Neuronal stem cell (in vitro differentiated cells): Measurements from ENCODE around the gene FOXN3.

Source experiments
- DNase-seq: peaks from one replicate; pipeline ENCODE4 v3.0.0-alpha.2; 2013; ENCODE audit warnings: low spot score
- H2AFZ ChIP-seq: one replicate; pipeline ENCODE4 v1.6.1; 2013; ENCODE audit warnings: mild to moderate bottlenecking, low read length, inconsistent platforms
- H2AK5ac ChIP-seq: 2 replicates; pipeline ENCODE4 v1.6.1; 2013; ENCODE audit warnings: low read depth, mild to moderate bottlenecking, inconsistent platforms, low read length, moderate library complexity, mixed read lengths
- H2BK120ac ChIP-seq: 2 replicates; pipeline ENCODE4 v1.6.1; 2013; ENCODE audit warnings: low read depth, mild to moderate bottlenecking, inconsistent platforms, low read length, moderate library complexity, mixed read lengths
- H2BK12ac ChIP-seq: one replicate; pipeline ENCODE4 v1.6.1; 2013; ENCODE audit warnings: low read length, inconsistent platforms
- H2BK15ac ChIP-seq: 2 replicates; pipeline ENCODE4 v1.6.1; 2013; ENCODE audit warnings: mild to moderate bottlenecking, low read length, inconsistent platforms, mixed read lengths
- H2BK5ac ChIP-seq: one replicate; pipeline ENCODE4 v1.6.1; 2013; ENCODE audit warnings: inconsistent platforms, mild to moderate bottlenecking, low read length, moderate library complexity
- H3K14ac ChIP-seq: one replicate; pipeline ENCODE4 v1.6.1; 2013; ENCODE audit warnings: low read length, inconsistent platforms
- H3K18ac ChIP-seq: 2 replicates; pipeline ENCODE4 v1.6.1; 2013; ENCODE audit warnings: low read length, inconsistent platforms
- H3K23ac ChIP-seq: 2 replicates; pipeline ENCODE4 v1.6.1; 2013; ENCODE audit warnings: low read depth, mild to moderate bottlenecking, mixed read lengths, low read length, inconsistent platforms; ENCODE audit not compliant: poor library complexity
- H3K27ac ChIP-seq: replicated peaks from 3 replicates; pipeline ENCODE4 v1.5.1; 2013; ENCODE audit warnings: low read length, inconsistent platforms
- H3K27me3 ChIP-seq, 3 experiments: 2 replicates each; pipeline ENCODE4 v1.6.1; 2013; ENCODE audit warnings: low read length in 3 of 3, mild to moderate bottlenecking in 2 of 3, inconsistent platforms in 1 of 3, low read depth in 1 of 3, mixed read lengths in 1 of 3, moderate library complexity in 1 of 3; ENCODE audit not compliant: control insufficient read depth in 3 of 3, insufficient read depth in 3 of 3
- H3K36me3 ChIP-seq, 2 donors: replicated peaks in 1 of 2; 2 replicates each; pipeline ENCODE4 v1.6.1; 2013; ENCODE audit warnings: low read length in 2 of 2; ENCODE audit not compliant: control insufficient read depth in 2 of 2, insufficient read depth in 2 of 2
- H3K4ac ChIP-seq: 2 replicates; pipeline ENCODE4 v1.6.1; 2013; ENCODE audit warnings: inconsistent platforms, mild to moderate bottlenecking, low read length, moderate library complexity
- H3K4me1 ChIP-seq, 2 donors: 1 replicate in 1 of 2; 2 replicates in 1 of 2; pipeline ENCODE4 v1.6.1; 2013; ENCODE audit warnings: low read length in 2 of 2, low read depth in 1 of 2; ENCODE audit not compliant: control insufficient read depth in 2 of 2, insufficient read depth in 1 of 2
- H3K4me2 ChIP-seq: one replicate; pipeline ENCODE4 v1.6.1; 2013; ENCODE audit warnings: mild to moderate bottlenecking, low read length, inconsistent platforms; ENCODE audit not compliant: insufficient read depth, poor library complexity, severe bottlenecking
- H3K4me3 ChIP-seq, 2 donors: 2 replicates each; pipeline ENCODE4 v1.5.1; 2013; ENCODE audit warnings: low read length in 2 of 2, mild to moderate bottlenecking in 2 of 2, inconsistent platforms in 1 of 2, moderate library complexity in 1 of 2
- H3K79me1 ChIP-seq: one replicate; pipeline ENCODE4 v1.6.1; 2013; ENCODE audit warnings: low read depth, mild to moderate bottlenecking, inconsistent platforms, low read length, moderate library complexity
- H3K9ac ChIP-seq: one replicate; pipeline ENCODE4 v1.6.1; 2013; ENCODE audit warnings: mild to moderate bottlenecking, low read depth, low read length, inconsistent platforms; ENCODE audit not compliant: poor library complexity
- H3K9me3 ChIP-seq, 2 donors: replicated peaks in 1 of 2; 2 replicates each; pipeline versions ENCODE3 to v1.6.1; 2013; ENCODE audit warnings: low read length in 2 of 2, mild to moderate bottlenecking in 2 of 2, inconsistent platforms in 1 of 2, low read depth in 1 of 2, mixed read lengths in 1 of 2, moderate library complexity in 1 of 2; ENCODE audit not compliant: control insufficient read depth in 2 of 2, insufficient read depth in 1 of 2
- H4K8ac ChIP-seq: one replicate; pipeline ENCODE4 v1.6.1; 2013; ENCODE audit warnings: low read depth, mild to moderate bottlenecking, inconsistent platforms, low read length, moderate library complexity
- H4K91ac ChIP-seq: one replicate; pipeline ENCODE4 v1.6.1; 2013; ENCODE audit warnings: low read length, low read depth, mild to moderate bottlenecking, inconsistent platforms; ENCODE audit not compliant: poor library complexity
- WGBS, 2 donors: extraction: QIAGEN DNeasy Blood & Tissue Kit; methylation state at CpG; one replicate each; pipeline ENCODE4 v1.1.7; 2013; ENCODE audit warnings: missing lambda C conversion rate in 2 of 2, mixed read lengths in 1 of 2; ENCODE audit not compliant: insufficient read length in 2 of 2, insufficient replicate concordance in 1 of 2; ENCODE audit errors: extremely low coverage in 2 of 2; 5-methylcytosine and 5-hydroxymethylcytosine counted together

FOXN3 gene

DNA sequence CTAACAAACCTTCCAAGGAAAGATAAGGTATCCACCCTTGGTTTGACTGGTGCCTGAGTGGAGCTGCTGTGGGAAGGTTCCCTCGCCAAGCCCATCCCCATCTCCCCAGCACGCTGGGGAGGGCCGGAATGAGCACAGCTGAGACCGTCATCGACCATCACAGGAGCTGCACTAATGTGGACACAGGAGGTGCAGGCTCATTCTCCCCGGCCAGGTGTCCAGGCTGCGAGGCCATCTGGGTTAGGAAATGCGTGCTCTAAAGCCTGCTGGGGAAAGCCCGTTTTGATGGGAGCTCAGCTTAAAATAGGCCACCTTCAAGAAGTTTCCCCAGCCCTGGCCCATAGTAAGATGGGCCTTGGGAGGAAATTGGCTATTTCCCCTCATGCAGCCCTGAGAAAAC, 35.2 kb upstream of the FOXN3 start:
- Histone ChIP-seq H2BK15ac (no peak overlapping the region), H3K23ac (no peak overlapping the region), H2AK5ac (no peak overlapping the region), H3K9me3 (no peaks in the 10 kb centered on the region), H3K36me3 (no peaks in the 10 kb centered on the region), H3K79me1 (no peaks in the 10 kb centered on the region), H3K18ac (no peak overlapping the region), H4K8ac (no peak overlapping the region), H3K4ac (no peak overlapping the region), H2BK120ac (no peak overlapping the region), H3K27ac (no peak overlapping the region), H3K4me1 (peaks cover 1 to 7% of the 10 kb centered on the region in 2 donors), H3K27me3 (no peaks in the 10 kb centered on the region), H2BK12ac (no peak overlapping the region), H3K9ac (no peak overlapping the region), H3K4me2 (no peak overlapping the region), H3K4me3 (no peak overlapping the region), H2BK5ac (no peak overlapping the region), H3K14ac (no peak overlapping the region), H2AFZ (no peak overlapping the region), H4K91ac (no peak overlapping the region)
- WGBS, 2 donors, result no CpG with 5 or more reads among the region's 9 CpGs
- no peak for DNase-seq

DNA sequence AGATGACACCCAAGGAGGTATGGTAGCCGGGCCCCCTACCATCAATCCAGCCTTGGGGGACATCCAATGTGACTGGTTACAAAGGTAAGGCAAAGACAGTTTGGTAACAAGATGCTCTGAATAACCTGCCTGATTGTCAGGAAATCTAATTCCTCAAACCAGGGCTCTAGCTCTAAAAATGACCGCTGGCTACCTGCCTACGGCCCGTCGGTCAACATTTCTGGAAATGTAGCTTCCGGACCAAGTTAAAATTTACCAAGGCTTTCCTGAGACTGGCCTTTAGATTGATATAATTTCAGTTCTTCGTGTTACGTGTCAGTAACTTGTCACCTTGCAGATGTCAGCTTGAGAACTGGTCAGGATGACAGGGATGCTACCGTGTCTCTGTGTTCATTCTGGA, 34.2 kb upstream of the FOXN3 start:
- Histone ChIP-seq H3K4ac (no peak overlapping the region), H3K23ac (no peak overlapping the region), H2BK12ac (no peak overlapping the region), H2AFZ (no peak overlapping the region), H3K79me1 (no peaks in the 10 kb centered on the region), H3K14ac (no peak overlapping the region), H3K36me3 (no peaks in the 10 kb centered on the region), H3K4me1 (peaks cover 1 to 7% of the 10 kb centered on the region in 2 donors), H3K18ac (no peak overlapping the region), H3K9me3 (no peaks in the 10 kb centered on the region), H2AK5ac (no peak overlapping the region), H2BK5ac (no peak overlapping the region), H4K8ac (no peak overlapping the region), H4K91ac (no peak overlapping the region), H3K27me3 (no peaks in the 10 kb centered on the region), H3K4me3 (no peak overlapping the region), H2BK15ac (no peak overlapping the region), H3K4me2 (no peak overlapping the region), H3K27ac (no peak overlapping the region), H3K9ac (no peak overlapping the region), H2BK120ac (no peak overlapping the region)
- no peak for DNase-seq
- no CpG with 5 or more reads among the region's 9 CpGs for WGBS, 2 donors

GRCh38 chr14:89447182-89447944, 30.3 kb upstream of the FOXN3 start:
- Histone ChIP-seq H3K9ac (no peak overlapping the region), H3K4me3 (no peak overlapping the region), H4K8ac (no peak overlapping the region), H3K27me3 (no peaks in the 10 kb centered on the region), H2BK15ac (no peak overlapping the region), H3K4ac (no peak overlapping the region), H3K23ac (no peak overlapping the region), H3K36me3 (no peaks in the 10 kb centered on the region), H3K9me3 (no peaks in the 10 kb centered on the region), H3K4me1 (peaks cover 1 to 4% of the 10 kb centered on the region in 2 donors), H2BK12ac (no peak overlapping the region), H2AFZ (no peak overlapping the region), H4K91ac (no peak overlapping the region), H3K18ac (no peak overlapping the region), H3K79me1 (peaks cover 1% of the 10 kb centered on the region), H2AK5ac (no peak overlapping the region), H3K4me2 (no peak overlapping the region), H3K14ac (no peak overlapping the region), H3K27ac (no peak overlapping the region), H2BK5ac (no peak overlapping the region), H2BK120ac (no peak overlapping the region)
- DNase-seq, result no peak
- no CpG with 5 or more reads among the region's 14 CpGs for WGBS, 2 donors

GRCh38 chr14:89445273-89445973, 28.4 kb upstream of the FOXN3 start:
- Histone ChIP-seq H3K9me3 (no peaks in the 10 kb centered on the region), H3K23ac (no peak overlapping the region), H3K4me1 (peaks cover 1 to 7% of the 10 kb centered on the region in 2 donors), H2BK12ac (no peak overlapping the region), H3K9ac (no peak overlapping the region), H3K18ac (no peak overlapping the region), H2AK5ac (no peak overlapping the region), H2BK120ac (no peak overlapping the region), H4K8ac (no peak overlapping the region), H3K27ac (no peak overlapping the region), H2BK15ac (no peak overlapping the region), H3K4me3 (no peak overlapping the region), H3K4me2 (no peak overlapping the region), H2AFZ (no peak overlapping the region), H3K14ac (no peak overlapping the region), H3K36me3 (no peaks in the 10 kb centered on the region), H4K91ac (no peak overlapping the region), H3K4ac (no peak overlapping the region), H3K27me3 (peaks cover 0 to 2% (median 0%) of the 10 kb centered on the region in 3 experiments), H2BK5ac (no peak overlapping the region), H3K79me1 (peaks cover 3% of the 10 kb centered on the region)
- no peak for DNase-seq
- WGBS, 2 donors, result no CpG with 5 or more reads among the region's 4 CpGs
